ENCODE data around the gene TMEM119.

DNA sequence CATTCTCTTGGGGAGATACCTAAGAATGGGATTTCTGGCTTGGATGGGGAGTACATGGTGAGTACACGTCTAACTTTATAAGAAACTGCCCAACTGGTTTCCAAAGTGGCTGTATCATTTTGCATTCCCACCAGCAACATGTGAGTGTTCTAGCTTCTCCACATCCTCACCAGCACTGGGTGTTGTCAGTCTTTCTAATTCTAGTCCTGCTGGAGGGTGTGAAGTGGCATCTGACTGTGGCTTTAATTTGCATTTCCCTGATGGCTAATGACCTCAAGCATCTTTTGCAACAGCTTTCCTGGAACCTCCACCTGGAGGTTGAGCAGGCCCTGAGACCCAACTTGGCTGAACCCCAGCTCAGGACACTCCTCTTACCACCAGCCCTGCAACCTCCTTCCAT, 18.0 kb upstream of the TMEM119 start:
- TF ChIP-seq TCF12 (IDR thresholded peaks at IDR 0.05; ENCODE audit: low read depth, low read length) = no peak
- TF ChIP-seq, protein P1, sequence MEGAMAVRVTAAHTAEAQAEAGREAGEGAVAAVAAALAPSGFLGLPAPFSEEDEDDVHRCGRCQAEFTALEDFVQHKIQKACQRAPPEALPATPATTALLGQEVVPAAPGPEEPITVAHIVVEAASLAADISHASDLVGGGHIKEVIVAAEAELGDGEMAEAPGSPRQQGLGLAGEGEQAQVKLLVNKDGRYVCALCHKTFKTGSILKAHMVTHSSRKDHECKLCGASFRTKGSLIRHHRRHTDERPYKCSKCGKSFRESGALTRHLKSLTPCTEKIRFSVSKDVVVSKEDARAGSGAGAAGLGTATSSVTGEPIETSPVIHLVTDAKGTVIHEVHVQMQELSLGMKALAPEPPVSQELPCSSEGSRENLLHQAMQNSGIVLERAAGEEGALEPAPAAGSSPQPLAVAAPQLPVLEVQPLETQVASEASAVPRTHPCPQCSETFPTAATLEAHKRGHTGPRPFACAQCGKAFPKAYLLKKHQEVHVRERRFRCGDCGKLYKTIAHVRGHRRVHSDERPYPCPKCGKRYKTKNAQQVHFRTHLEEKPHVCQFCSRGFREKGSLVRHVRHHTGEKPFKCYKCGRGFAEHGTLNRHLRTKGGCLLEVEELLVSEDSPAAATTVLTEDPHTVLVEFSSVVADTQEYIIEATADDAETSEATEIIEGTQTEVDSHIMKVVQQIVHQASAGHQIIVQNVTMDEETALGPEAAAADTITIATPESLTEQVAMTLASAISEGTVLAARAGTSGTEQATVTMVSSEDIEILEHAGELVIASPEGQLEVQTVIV (IDR thresholded peaks at IDR 0.05; ENCODE audit: borderline replicate concordance, partially characterized antibody) = no peak

Data from GM12878 (cell line).